Stimulated activated CD4-positive, alpha-beta T cell treated with anti-CD3 and anti-CD28 coated beads, Interleukin-4, amount 100 ng/mL, for 24 hours (primary cell): ENCODE data around the gene CARD9.

ENCODE experiments used
- DNase-seq: peaks from one replicate; pipeline ENCODE4 v3.0.0-alpha.2; 2020

CARD9 gene

GRCh38 chr9:136379891-136380290 is 6.4 kb upstream of the CARD9 start:
- no peak for DNase-seq

DNA sequence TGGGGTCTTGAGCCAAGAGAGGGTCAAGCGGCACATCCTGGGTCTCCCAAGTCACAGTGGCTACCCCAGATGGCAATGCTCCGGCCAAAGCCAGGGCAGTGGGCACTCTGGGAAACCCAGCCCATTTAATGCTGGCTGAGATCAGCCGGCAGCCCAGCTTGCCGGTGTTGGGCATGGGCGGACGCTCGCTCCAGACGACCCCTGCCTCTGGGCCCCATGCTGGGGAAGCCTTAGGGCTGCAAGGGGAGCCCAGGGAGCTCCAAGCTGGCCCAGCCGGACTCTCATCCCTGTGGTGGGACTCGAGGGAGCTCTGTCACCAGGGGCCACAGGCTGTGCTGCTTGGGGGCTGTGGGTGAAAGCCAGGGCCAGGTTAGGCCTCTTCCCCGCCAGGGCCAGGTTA is 5.9 kb upstream of the CARD9 start:
- no peak for DNase-seq

DNA sequence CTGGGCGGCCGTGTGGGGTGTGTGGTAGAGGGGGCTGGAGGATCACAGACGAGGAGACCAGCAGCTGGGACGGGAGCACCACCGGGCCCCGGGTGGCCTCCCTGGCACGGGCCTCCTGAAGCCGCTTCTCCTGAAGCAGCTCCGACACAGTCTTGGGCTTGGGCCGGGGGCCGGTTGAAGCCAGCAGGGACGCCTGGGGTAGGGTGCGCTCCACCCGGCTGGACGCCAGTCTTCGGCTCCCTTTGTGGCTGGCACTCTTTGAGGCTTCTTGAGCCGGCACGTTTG is 5.5 kb upstream of the CARD9 start:
- no peak for DNase-seq

DNA sequence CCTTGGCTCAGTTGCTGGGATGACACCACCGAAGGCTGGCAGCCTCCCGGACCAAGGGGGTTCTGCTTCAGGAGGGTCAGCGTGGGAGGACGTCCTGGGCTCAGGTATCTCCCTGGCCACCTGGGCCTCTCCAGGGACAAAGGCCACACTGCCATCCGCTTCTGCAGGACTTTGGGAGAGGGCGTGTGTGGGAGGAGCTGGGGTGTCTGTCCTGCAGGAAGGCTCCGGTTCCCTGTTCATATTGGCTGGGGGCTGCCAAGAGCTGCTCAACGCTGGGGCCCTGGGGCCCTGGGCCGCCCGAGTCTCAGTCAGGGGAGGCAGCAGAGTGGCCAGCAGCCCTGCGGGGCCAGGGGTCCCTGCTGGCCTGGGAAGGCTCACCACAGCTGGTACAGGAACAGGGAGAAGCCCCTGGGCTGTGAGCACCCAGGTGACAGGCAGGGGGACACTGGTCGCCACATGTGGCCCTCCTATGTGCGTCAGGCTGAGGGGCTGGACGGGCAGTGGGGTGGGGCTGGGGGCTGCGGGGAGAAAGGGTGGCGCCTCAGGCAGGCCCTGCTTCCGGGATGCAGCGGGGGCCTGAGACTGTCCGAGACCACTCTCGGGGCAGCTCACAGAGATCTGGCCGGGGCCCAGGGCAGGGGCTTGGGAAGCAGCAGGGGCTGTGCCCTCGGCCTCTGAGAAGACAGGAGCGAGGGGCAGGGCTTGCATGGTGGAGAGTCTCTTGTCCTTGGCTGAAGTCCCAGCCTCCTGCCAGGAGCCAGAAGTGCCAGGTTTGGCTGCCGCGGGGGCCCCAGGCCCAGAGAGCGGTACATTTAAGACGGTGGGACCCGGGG is 4.9 kb upstream of the CARD9 start:
- DNase-seq: no peak

DNA sequence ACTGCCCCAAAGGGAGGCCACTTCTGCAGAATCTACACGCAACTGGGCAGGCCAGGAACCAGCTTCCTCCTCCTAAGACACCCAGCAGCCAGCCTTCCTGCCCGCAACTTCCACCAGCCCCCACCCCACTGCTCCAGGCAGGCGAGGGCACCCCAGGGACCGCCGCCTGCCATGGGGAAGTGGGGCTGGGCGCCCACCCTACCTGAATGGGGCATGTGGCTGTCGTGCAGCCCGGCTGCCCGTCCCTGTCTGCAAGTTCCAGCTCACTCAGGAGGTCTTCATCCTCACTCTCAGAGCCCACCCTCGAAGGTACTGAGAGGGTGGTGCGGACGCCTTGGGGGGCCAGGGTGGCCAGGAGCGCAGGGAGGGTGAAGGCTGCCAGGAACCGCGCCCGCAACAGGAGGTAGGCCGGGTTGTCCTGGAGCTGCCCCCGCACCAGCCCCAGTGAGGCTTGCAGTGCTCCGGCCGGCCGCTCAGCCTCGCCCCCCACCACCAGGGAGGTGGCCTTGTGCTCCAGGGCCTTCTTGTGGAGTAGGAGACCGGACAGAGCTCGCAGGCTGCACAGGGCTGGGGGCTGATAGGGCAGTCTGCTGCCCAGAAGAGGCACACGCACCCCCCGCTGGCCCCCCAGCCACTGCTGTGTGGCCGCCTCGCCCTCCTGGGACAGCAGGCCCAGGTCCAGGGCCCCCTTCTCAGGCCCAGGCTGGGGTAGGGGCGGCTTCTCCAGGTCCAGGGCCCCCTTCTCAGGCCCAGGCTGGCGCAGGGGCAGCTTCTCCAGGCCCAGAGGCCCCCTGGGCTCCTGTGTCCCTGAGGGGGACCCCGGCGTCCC is 4.1 kb upstream of the CARD9 start:
- no peak for DNase-seq

DNA sequence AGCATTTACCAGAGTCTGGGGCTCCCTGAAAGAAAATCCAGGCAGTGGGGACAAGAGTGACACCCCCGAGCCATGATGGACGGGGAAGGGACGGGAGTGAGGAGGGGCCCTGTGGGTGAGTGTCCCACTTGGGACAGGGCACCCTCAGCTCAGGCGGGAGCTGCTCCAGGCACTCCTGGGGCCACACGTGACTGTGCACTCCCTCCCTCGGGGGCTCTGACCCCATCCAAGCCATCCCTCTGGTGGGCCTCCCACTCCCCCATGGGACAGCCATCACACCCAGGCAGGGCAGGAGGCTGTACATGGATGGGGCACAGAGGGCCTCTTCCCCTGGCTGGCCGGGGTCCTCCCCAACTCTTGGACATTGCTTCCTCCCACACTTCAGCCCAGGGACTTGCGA is 3.0 kb upstream of the CARD9 start:
- DNase-seq: no peak

DNA sequence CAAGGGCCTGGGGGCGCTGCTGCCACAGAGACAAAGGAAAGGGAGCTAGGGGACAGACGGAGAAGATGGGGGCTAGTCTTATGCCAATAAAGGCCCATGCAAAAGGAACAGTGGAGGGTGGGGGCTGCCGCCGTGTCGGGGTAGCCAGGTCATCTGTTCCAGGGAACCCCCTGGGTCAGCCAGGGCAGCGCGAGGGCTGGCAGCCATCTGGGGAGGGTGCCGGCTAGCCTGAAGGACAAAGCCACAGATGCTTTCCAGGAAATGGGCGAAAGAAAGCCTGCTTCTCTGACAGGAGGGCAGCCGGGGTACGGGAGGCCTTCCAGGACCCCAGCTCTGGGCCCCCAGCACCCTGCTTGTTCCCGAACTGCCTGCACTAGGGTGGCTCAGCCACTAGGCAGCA is 1.6 kb upstream of the CARD9 start:
- DNase-seq: no peak

- DNase-seq: no peak
Observed at GRCh38 chr9:136374183-136374575, 710 bp upstream of the CARD9 start.

GRCh38 chr9:136372561-136373299 is 739 bp downstream of the CARD9 start:
- no peak for DNase-seq

GRCh38 chr9:136372006-136372405 is 1.5 kb downstream of the CARD9 start:
- DNase-seq: no peak

DNA sequence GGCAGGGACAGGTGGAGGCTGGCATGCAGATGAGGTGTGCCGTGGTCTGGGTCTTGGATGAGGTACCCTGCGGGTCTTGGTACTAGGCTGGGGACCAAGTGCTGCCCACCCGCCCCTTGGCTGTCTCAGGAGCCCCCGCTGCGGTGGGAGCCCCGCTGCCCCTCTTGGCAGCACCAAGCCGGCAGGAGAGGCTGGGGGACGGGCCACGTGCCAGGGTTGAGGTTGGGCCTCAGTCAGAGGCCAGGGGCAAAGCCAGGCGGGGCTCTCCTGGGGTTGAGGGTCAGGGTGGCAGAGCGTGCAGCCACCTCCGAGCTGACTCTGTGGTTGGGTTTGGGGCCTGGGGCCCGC is 2.0 kb downstream of the CARD9 start:
- no peak for DNase-seq

DNA sequence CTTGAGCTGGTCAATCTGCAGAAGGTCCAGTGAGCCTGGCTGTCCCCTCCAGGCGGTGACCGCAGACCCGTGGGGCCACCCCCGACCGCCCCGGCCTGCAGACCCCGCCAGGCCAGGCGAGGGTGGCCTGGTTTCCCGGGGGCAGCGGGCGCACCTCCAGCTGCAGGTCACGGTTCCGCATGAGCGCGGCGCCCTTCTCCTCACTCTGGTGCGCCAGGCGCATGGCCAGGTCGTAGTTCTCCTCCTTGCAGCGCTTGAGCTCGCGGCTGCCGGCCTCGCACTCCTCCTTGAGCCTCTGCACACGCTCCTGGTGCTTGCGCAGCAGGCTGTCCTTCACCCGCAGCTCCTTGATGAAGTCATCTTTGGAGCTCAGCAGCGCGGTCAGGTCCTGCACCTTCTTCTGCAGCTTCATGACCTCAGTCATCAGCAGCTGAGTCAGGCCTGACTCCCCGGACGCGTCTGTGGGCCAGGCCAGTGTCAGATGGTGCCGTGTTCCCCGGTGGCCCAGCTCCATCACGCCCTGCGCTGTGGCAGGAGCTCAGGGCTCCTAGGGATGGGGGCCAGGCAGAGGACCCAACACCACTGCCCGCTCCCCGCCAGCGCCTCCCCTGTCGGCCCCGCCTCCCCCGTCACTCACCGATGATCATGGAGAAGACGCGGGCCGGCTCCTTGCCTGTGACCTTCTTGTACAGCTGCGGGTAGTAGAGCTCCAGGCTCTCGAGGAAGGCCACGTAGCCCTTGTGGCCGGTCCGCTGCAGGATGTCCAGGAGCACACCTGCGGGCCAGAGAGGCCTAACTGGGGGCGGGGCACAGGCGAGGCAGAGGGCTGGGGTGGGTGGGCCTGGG is 2.6 kb downstream of the CARD9 start:
- no peak for DNase-seq

- no peak for DNase-seq
Observed at GRCh38 chr9:136370037-136370436, 3.4 kb downstream of the CARD9 start.

DNA sequence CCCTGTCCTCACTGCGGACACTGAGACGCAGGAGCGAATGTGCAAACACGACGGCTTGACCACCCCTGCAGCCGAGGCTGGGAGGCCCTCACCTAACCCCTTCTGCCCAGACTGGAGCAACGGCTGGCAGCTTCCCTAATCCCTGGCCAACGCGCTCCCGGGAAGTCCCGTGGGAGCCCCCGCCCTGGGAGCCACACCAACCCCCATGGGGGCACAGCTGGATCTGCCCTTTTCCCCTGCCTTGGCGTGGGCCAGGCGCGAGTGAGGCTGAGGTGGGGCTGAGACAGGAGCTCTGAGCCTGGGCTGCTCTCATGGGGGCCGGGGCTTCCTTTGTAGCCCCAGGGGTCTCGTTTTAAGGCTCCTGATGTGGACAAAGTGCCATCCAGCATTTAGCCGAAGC is 5.3 kb downstream of the CARD9 start:
- DNase-seq: no peak

DNA sequence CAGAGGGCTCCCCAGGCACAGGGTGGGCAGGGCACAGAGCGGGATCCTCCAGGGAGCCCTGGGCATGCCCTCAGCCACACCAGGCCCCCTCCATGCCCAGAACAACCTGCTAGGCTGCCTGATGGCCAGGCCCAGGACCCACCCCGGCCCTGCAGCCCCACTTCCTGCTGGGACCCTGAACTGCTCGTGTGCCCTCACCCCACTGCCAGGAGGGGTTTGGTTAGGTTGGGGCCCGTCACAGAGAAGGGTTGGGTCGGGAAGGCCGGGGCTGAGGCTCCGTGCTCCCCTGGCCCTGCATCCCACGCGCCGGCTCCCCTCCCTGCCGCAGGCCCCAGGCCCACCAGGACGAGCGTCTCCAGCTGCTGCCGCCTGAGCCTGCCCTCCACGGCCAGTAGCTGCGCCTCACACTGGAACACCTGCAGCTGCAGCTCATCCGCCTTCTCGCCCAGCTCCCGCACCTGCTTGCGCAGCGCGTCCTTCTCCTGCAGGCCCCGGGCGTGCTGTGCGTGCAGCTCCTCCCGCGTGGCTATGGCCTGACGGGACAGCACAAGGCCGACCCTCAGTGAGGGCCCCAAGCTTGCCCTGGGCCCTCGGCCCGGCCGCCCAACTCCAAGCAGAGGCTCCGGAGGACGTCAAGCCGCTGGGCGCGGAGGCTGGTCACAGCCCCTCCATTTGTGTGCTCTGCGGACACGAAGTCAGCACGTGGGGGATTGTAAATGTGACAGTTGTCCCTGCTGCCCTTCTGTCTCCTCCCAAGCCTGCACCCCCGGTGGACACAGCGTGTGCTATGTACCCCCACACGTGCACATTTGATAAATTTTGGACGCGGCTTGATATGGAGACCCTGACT is 5.9 kb downstream of the CARD9 start:
- DNase-seq: no peak

GRCh38 chr9:136366826-136367225 is 6.6 kb downstream of the CARD9 start:
- DNase-seq: no peak

DNA sequence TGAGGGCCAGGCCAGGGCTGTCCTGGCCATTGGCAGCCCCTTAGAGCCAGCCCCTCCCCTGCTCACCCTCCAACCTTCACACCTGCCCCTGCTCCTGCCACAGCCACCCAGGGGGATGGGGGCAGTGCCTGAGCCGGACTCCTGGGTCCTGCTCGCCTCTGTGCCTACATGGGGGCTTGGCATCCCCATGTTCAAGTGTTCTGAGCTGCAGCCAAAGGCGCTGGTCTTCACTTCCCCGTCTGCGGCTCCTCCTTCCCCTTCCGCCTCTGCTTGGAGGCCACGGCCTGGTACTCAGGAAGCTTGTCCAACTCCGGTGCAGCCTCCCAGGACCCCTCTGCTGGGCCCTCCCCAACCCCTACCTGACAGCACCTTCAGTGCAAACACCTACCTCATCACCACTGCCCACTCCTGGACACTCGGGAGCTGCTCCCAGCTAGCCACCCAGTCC is 7.7 kb downstream of the CARD9 start:
- DNase-seq: no peak

DNA sequence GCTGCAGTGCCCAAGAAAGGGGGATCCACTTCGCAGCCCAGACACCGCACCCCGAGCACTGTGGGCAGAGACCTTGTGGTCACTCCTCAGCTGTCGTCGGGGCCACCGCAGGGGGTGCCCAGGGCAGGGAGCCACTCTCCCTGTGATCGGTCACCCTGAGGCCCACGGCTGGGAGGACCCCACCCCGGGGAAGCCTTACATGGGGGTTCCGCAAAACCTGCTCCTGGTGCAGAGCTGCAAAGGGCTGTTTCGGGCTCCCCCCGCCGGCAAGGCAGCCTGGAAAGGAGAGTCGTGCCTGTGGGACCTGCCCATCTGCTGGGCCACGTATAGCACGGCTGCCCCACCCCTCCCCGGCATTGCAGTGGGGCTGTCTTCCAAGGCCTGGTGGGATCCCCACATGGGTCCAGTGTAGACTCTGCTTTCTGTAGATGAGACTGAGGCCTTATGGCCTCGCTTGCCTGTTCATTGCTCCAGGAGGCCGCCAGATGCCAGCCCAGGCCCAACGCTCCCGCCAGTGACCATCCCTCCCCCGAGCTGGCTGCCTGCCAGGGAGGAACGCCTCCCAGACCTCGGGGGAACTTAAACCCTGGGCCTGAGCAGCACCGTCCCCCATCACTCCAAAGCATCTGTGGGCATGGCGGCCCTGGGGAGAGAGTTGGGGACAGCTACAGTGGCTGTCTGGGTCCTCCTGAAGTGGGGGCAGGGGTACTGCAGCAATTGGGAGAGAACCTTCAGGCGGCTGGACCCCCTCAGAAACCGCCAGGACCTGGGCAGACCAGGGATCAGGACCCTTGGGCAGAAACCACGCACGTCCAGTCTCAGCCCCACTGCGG is 8.3 kb downstream of the CARD9 start:
- DNase-seq: no peak

GRCh38 chr9:136363949-136364748 is 9.3 kb downstream of the CARD9 start:
- DNase-seq: no peak
